ENCODE data around the gene KCNQ2.

DNA sequence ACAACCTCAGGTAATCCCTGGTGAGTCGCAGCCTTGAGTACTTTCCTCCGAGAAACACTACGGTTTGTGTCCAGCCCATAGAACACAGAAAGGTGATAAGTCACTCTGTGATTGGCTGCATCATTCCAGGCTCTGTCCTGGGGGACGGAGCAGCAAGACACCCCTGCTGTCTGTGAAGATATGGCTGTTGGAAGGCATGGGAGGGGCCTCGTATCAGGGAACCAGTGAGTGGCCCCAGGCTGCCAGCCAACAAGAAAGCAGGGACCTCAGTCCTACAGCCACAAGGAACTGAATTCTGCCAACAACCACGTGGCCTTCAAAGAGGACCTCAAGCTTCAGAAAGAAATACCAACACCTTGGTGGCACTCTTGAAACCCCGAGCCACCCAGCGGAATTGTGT, 32.8 kb upstream of the KCNQ2 start:
- TF ChIP-seq, protein P1, sequence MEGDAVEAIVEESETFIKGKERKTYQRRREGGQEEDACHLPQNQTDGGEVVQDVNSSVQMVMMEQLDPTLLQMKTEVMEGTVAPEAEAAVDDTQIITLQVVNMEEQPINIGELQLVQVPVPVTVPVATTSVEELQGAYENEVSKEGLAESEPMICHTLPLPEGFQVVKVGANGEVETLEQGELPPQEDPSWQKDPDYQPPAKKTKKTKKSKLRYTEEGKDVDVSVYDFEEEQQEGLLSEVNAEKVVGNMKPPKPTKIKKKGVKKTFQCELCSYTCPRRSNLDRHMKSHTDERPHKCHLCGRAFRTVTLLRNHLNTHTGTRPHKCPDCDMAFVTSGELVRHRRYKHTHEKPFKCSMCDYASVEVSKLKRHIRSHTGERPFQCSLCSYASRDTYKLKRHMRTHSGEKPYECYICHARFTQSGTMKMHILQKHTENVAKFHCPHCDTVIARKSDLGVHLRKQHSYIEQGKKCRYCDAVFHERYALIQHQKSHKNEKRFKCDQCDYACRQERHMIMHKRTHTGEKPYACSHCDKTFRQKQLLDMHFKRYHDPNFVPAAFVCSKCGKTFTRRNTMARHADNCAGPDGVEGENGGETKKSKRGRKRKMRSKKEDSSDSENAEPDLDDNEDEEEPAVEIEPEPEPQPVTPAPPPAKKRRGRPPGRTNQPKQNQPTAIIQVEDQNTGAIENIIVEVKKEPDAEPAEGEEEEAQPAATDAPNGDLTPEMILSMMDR (IDR thresholded peaks at IDR 0.05): no peak
- no peak for TF ChIP-seq POLR2A (IDR thresholded peaks at IDR 0.05)

Measured in testis (tissue), 2 donors.